H1 (cell line): ENCODE measurements around the gene ARHGAP24. TPM values are rescaled to one million over a fixed set of nuclear protein-coding genes. Genes with fewer than 3 reads are reported as not detected.

ENCODE experiments used
- CTCF ChIA-PET: fragments of 300-600 bp; sonication (Branson Sonifier 250); formaldehyde crosslinking; loops from one replicate; lab custom pipeline; 2021; ENCODE audit not compliant: partially characterized antibody; lab: Charles Lee
- POLR2A ChIA-PET: fragments of 300-600 bp; sonication (Branson Sonifier 250); formaldehyde crosslinking; loops from one replicate; lab custom pipeline; 2021; ENCODE audit warnings: inconsistent platforms; ENCODE audit not compliant: partially characterized antibody; lab: Charles Lee
- DNase-seq, 2 experiments: peaks; one replicate each; pipeline versions ENCODE4 v3.0.0 to v3.0.0-alpha.2; 2010 to 2022; ENCODE audit warnings: low spot score in 2 of 2, low read depth in 1 of 2, mixed read lengths in 1 of 2
- FAIRE-seq: peaks from 2 replicates; lab custom pipeline; 2011; peaks lifted over from hg19 to GRCh38; lab: Jason Lieb, UNC
- H2AFZ ChIP-seq: 2 replicates; pipeline ENCODE4 v1.8.1; 2012; ENCODE audit warnings: low read length, inconsistent platforms
- H2AK5ac ChIP-seq: 2 replicates; pipeline ENCODE4 v1.6.1; 2013; ENCODE audit warnings: low read depth, low read length
- H2BK120ac ChIP-seq: replicated peaks from 2 replicates; pipeline ENCODE3; 2013; ENCODE audit warnings: low read depth, low read length, inconsistent platforms
- H2BK12ac ChIP-seq: 2 replicates; pipeline ENCODE4 v1.6.1; 2013; ENCODE audit warnings: low read depth, low read length
- H2BK15ac ChIP-seq: 2 replicates; pipeline ENCODE4 v1.6.1; 2013; ENCODE audit warnings: low read length
- H2BK20ac ChIP-seq: 2 replicates; pipeline ENCODE4 v1.6.1; 2013; ENCODE audit warnings: low read length
- H2BK5ac ChIP-seq: 2 replicates; pipeline ENCODE4 v1.6.1; 2013; ENCODE audit warnings: low read depth, low read length
- H3K14ac ChIP-seq: 2 replicates; pipeline ENCODE4 v1.6.1; 2013; ENCODE audit warnings: inconsistent platforms; ENCODE audit not compliant: insufficient read length
- H3K18ac ChIP-seq: 2 replicates; pipeline ENCODE4 v1.6.1; 2013; ENCODE audit warnings: low read length; ENCODE audit errors: extremely low read depth
- H3K23ac ChIP-seq: 2 replicates; pipeline ENCODE4 v1.6.1; 2013; ENCODE audit warnings: inconsistent platforms; ENCODE audit not compliant: insufficient read length
- H3K23me2 ChIP-seq: 2 replicates; pipeline ENCODE4 v1.6.1; 2013; ENCODE audit warnings: low read depth, low read length
- H3K27ac ChIP-seq: 2 replicates; pipeline ENCODE4 v1.6.1; 2011; ENCODE audit warnings: low read depth, low read length, inconsistent platforms
- H3K27me3 ChIP-seq, 4 experiments: replicated peaks in 1 of 4; 1 replicate in 1 of 4; 2 replicates in 3 of 4; pipeline versions ENCODE4 v1.6.1 to v1.8.1; 2011 to 2013; ENCODE audit warnings: low read length in 3 of 4, mild to moderate bottlenecking in 3 of 4, inconsistent platforms in 2 of 4, mixed read lengths in 2 of 4, moderate library complexity in 1 of 4; ENCODE audit not compliant: control insufficient read depth in 3 of 4, insufficient read depth in 3 of 4; ENCODE audit errors: extremely low read depth in 1 of 4
- H3K36me3 ChIP-seq, 4 experiments: 2 replicates each; pipeline versions ENCODE4 v1.6.1 to v1.8.1; 2011 to 2013; ENCODE audit warnings: mild to moderate bottlenecking in 4 of 4, low read length in 3 of 4, moderate library complexity in 2 of 4, control low read depth in 1 of 4, inconsistent platforms in 1 of 4; ENCODE audit not compliant: insufficient read depth in 4 of 4, control insufficient read depth in 2 of 4
- H3K4ac ChIP-seq: replicated peaks from 2 replicates; pipeline ENCODE3; 2013; ENCODE audit warnings: low read length, low read depth, mixed read lengths, inconsistent platforms; ENCODE audit not compliant: insufficient read length
- H3K4me1 ChIP-seq, 4 experiments: replicated peaks in 1 of 4; 1 replicate in 1 of 4; 2 replicates in 3 of 4; pipeline versions ENCODE4 v1.6.1 to v1.8.1; 2011 to 2013; ENCODE audit warnings: low read length in 3 of 4, inconsistent platforms in 2 of 4, mixed read lengths in 1 of 4; ENCODE audit not compliant: insufficient read depth in 4 of 4, control insufficient read depth in 3 of 4
- H3K4me2 ChIP-seq, 2 experiments: 2 replicates each; pipeline versions ENCODE4 v1.6.1 to v1.8.1; 2011 to 2013; ENCODE audit warnings: low read depth in 2 of 2, low read length in 2 of 2, control low read depth in 1 of 2, inconsistent platforms in 1 of 2, mild to moderate bottlenecking in 1 of 2; ENCODE audit not compliant: insufficient read depth in 1 of 2
- H3K4me3 ChIP-seq, 4 experiments: fragments of 200-600, 300-600 bp in 1 of 4; sonication (generic), shearing (Covaris generic), sonication (Bioruptor Twin) in 1 of 4; 2 replicates each; pipeline versions ENCODE4 v1.5.1 to v1.8.1; 2011 to 2016; ENCODE audit warnings: low read length in 4 of 4, low read depth in 3 of 4, control low read depth in 2 of 4, inconsistent platforms in 2 of 4, mild to moderate bottlenecking in 2 of 4, mixed read lengths in 1 of 4, moderate library complexity in 1 of 4; ENCODE audit not compliant: insufficient read depth in 2 of 4; ENCODE audit errors: extremely low read depth in 1 of 4
- H3K56ac ChIP-seq: replicated peaks from 2 replicates; pipeline ENCODE3; 2013; ENCODE audit warnings: low read depth, mild to moderate bottlenecking, mixed read lengths, low read length, inconsistent platforms; ENCODE audit not compliant: insufficient read length
- H3K79me1 ChIP-seq: 2 replicates; pipeline ENCODE4 v1.6.1; 2013; ENCODE audit warnings: low read depth, low read length, control low read depth
- H3K79me2 ChIP-seq, 2 experiments: 2 replicates each; pipeline versions ENCODE4 v1.6.1 to v1.8.1; 2012 to 2013; ENCODE audit warnings: low read length in 2 of 2, mild to moderate bottlenecking in 2 of 2, inconsistent platforms in 1 of 2; ENCODE audit not compliant: insufficient read depth in 2 of 2, control insufficient read depth in 1 of 2
- H3K9ac ChIP-seq, 4 experiments: replicated peaks in 1 of 4; 1 replicate in 1 of 4; 2 replicates in 3 of 4; pipeline versions ENCODE4 v1.6.1 to v1.8.1; 2011 to 2013; ENCODE audit warnings: low read depth in 3 of 4, low read length in 3 of 4, control low read depth in 2 of 4, mild to moderate bottlenecking in 2 of 4, moderate library complexity in 2 of 4, inconsistent platforms in 1 of 4; ENCODE audit errors: extremely low read depth in 1 of 4
- H3K9me3 ChIP-seq, 2 experiments: 2 replicates each; pipeline versions ENCODE4 v1.6.1 to v1.8.1; 2012 to 2013; ENCODE audit warnings: mild to moderate bottlenecking in 2 of 2, moderate library complexity in 2 of 2, control low read depth in 1 of 2, inconsistent platforms in 1 of 2, low read depth in 1 of 2, low read length in 1 of 2, mixed read lengths in 1 of 2; ENCODE audit not compliant: insufficient read depth in 2 of 2
- H4K20me1 ChIP-seq, 2 experiments: replicated peaks in 1 of 2; 2 replicates each; pipeline versions ENCODE3 to v1.8.1; 2011 to 2013; ENCODE audit warnings: inconsistent platforms in 2 of 2, low read length in 2 of 2, mild to moderate bottlenecking in 1 of 2; ENCODE audit not compliant: insufficient read depth in 2 of 2, control insufficient read depth in 1 of 2
- H4K5ac ChIP-seq: 2 replicates; pipeline ENCODE4 v1.6.1; 2013; ENCODE audit warnings: low read length, low read depth, mixed read lengths, inconsistent platforms; ENCODE audit not compliant: insufficient read length
- H4K8ac ChIP-seq: 2 replicates; pipeline ENCODE4 v1.8.0; 2013; ENCODE audit warnings: mild to moderate bottlenecking, moderate library complexity, low read length, inconsistent platforms; ENCODE audit not compliant: insufficient read depth; ENCODE audit errors: extremely low read depth
- H4K91ac ChIP-seq: replicated peaks from 2 replicates; pipeline ENCODE3; 2013; ENCODE audit warnings: low read length, mixed read lengths, inconsistent platforms; ENCODE audit not compliant: insufficient read length
- ASH2L ChIP-seq: fragments of 200-600, 300-600 bp; sonication (generic); IDR thresholded peaks from one replicate; pipeline ENCODE4 v1.7.1; 2017; ENCODE audit warnings: low read length
- CBX5 ChIP-seq: fragments of 300-800, 300-1000 bp; sonication (generic); IDR thresholded peaks from 2 replicates; pipeline ENCODE4 v1.7.1; 2016; ENCODE audit warnings: antibody characterized with exemption, low read length, low read depth
- CREB1 ChIP-seq: IDR thresholded peaks from 2 replicates; pipeline ENCODE4 v1.6.1; 2012; ENCODE audit warnings: inconsistent platforms
- CTBP2 ChIP-seq: IDR thresholded peaks from 2 replicates; pipeline ENCODE4 v1.7.0; 2011; ENCODE audit warnings: borderline replicate concordance, mild to moderate bottlenecking, moderate library complexity, mixed read lengths, low read length; ENCODE audit not compliant: insufficient read depth, insufficient read length
- KDM1A ChIP-seq: fragments of 200-600, 300-600 bp; sonication (generic); IDR thresholded peaks from 2 replicates; pipeline ENCODE4 v1.7.1; 2016; ENCODE audit warnings: mild to moderate bottlenecking, low read length, borderline replicate concordance
- KDM5A ChIP-seq: fragments of 200-600 bp; IDR thresholded peaks from 2 replicates; pipeline ENCODE4 v1.7.1; 2012; ENCODE audit warnings: mild to moderate bottlenecking, low read length, inconsistent platforms, mixed read lengths
- MAFK ChIP-seq: IDR thresholded peaks from 2 replicates; pipeline ENCODE4 v1.6.1; 2012; ENCODE audit warnings: low read depth, mild to moderate bottlenecking, improper control_type of control experiment, low read length
- POU5F1 ChIP-seq: IDR thresholded peaks from 2 replicates; pipeline ENCODE4 v1.6.1; 2011; ENCODE audit warnings: low read depth, mild to moderate bottlenecking, low read length, moderate library complexity
- RBBP5 ChIP-seq: IDR thresholded peaks from 2 replicates; pipeline ENCODE4 v1.7.1; 2012; ENCODE audit warnings: low read depth, mild to moderate bottlenecking, inconsistent platforms, low read length, moderate library complexity, borderline replicate concordance
- RNF2 ChIP-seq: fragments of 200-900, 300-1000 bp; sonication (generic); IDR thresholded peaks from 2 replicates; pipeline ENCODE4 v1.7.1; 2016; ENCODE audit warnings: borderline replicate concordance, low read depth, mild to moderate bottlenecking, antibody characterized with exemption, low read length; ENCODE audit not compliant: poor library complexity, severe bottlenecking; ENCODE audit errors: missing control alignments
- SP1 ChIP-seq: IDR thresholded peaks from 2 replicates; pipeline ENCODE4 v1.6.1; 2011; ENCODE audit warnings: low read depth, low read length
- TAF7 ChIP-seq: optimal IDR thresholded peaks from 2 replicates; pipeline ENCODE3; 2011; ENCODE audit warnings: low read depth, mild to moderate bottlenecking, inconsistent platforms, low read length, moderate library complexity, borderline replicate concordance
- TBP ChIP-seq: IDR thresholded peaks from 2 replicates; pipeline ENCODE4 v1.6.1; 2011; ENCODE audit warnings: low read depth, low read length, improper control_type of control experiment
- WGBS, 2 experiments: shearing (Covaris generic) in 1 of 2; methylation state at CpG; one replicate each; pipeline versions ENCODE4 v1.1.6 to v1.1.7; 2013 to 2015; ENCODE audit warnings: low lambda C conversion rate in 2 of 2, mixed read lengths in 2 of 2, inconsistent platforms in 1 of 2, low coverage in 1 of 2, missing lambda C conversion rate in 1 of 2; ENCODE audit not compliant: insufficient replicate concordance in 2 of 2, insufficient coverage in 1 of 2, insufficient read length in 1 of 2; ENCODE audit errors: extremely low coverage in 1 of 2, missing lambda C conversion rate in 1 of 2; 5-methylcytosine and 5-hydroxymethylcytosine counted together
- polyA plus RNA-seq, 7 experiments: library from polyadenylated mRNA; depleted of rRNA in 3 of 7; stranded (reverse) in 5 of 7; unstranded in 2 of 7; fragments of >200 nt in 5 of 7; fragments of 200-250 nt in 2 of 7; gene quantifications; 1 replicate in 5 of 7; 2 replicates in 1 of 7; 4 replicates in 1 of 7; pipeline versions ENCODE4 v1.2.1 to v1.2.3, GENCODE V29; 2011 to 2013; ENCODE audit warnings: missing spikeins in 2 of 7, mixed read lengths in 2 of 7
- total RNA-seq: library from RNA; stranded (reverse); fragmentation: NEBNext Ultra II Directional; extraction: Animal tissue kit (Norgen Biotek cat#: 25700); gene quantifications from 2 replicates; pipeline ENCODE4 v1.2.1, GENCODE V29; 2021

ARHGAP24 gene
- total and polyA plus RNA-seq, 2 of the 8 experiments (the other 6 are each of a cell fraction or from before 2014, with no cell fraction given) = 0.08 to 0.50 TPM

DNA sequence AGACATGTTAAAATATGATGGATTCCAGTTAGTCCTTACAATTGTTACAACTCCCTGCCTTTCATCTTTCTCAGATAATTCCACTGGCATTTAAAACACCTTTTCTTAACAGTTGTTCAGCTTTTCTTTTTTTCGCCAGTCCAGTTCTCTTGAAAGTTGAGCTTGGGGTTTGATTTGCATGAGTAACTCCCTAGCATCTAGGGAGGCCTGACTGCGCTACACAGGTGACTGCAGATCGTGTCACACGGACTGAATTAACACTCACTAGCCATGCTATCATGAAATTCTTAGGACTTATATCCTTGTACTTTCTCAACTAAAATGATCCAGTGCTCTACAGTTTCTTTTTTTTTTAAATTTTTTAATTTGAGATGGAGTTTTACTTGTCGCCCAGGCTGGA lies 69.8 kb downstream of the ARHGAP24 start:
- Histone ChIP-seq H3K9me3 (no peaks in the 10 kb centered on the region), H3K4me3 (no peak overlapping the region), H3K4ac (no peak overlapping the region), H2BK20ac (no peak overlapping the region)
- DNase-seq = no peak
- TF ChIP-seq CBX5 = no peak
- no peak for TF ChIP-seq POU5F1
- no peak for TF ChIP-seq TBP
- no peak for TF ChIP-seq CTBP2
- TF ChIP-seq KDM5A = no peak
- no peak for TF ChIP-seq RNF2
- TF ChIP-seq KDM1A = no peak
- TF ChIP-seq SP1 = no peak
- no peak for TF ChIP-seq CREB1
- TF ChIP-seq ASH2L = no peak
- no peak for TF ChIP-seq MAFK
- no peak for TF ChIP-seq TAF7
- TF ChIP-seq RBBP5 = no peak
- TF ChIP-seq, all 59 proteins: peak for 0
- Histone ChIP-seq H3K4me2 (no peak overlapping the region), H3K23ac (no peak overlapping the region), H2BK15ac (no peak overlapping the region), H4K91ac (no peak overlapping the region), H3K36me3 (no peaks in the 10 kb centered on the region), H2AFZ (no peak overlapping the region), H4K5ac (no peak overlapping the region), H3K4me1 (no peaks in the 10 kb centered on the region), H2BK5ac (no peak overlapping the region), H4K20me1 (no peaks in the 10 kb centered on the region), H2BK120ac (no peak overlapping the region), H3K14ac (no peak overlapping the region), H3K27me3 (no peaks in the 10 kb centered on the region), H3K23me2 (no peaks in the 10 kb centered on the region), H2AK5ac (no peak overlapping the region), H3K27ac (no peak overlapping the region), H3K79me2 (no peaks in the 10 kb centered on the region), H3K56ac (no peak overlapping the region), H3K18ac (no peak overlapping the region), H3K9ac (no peak overlapping the region), H4K8ac (no peak overlapping the region), H2BK12ac (no peak overlapping the region), H3K79me1 (no peaks in the 10 kb centered on the region)
- POLR2A ChIA-PET = interaction anchor here (0.6 kb wide), 1 partner anchor 983 kb away, joined by 3 read pairs; no protein-coding TSS in a partner anchor
- WGBS, 2 experiments = 89% methylated on average over 5 of the region's 5 CpGs; no CpG with 5 or more reads in 1 of the 2 experiments
- CTCF ChIA-PET = no interaction called here
- FAIRE-seq = no peak
